IMR-90 (cell line): ENCODE data around the gene DCHS1. TPM values are rescaled to one million over a fixed set of nuclear protein-coding genes. Genes with fewer than 3 reads are reported as not detected.

Experiments used
- ATAC-seq: fragments of 200-7000 bp; cut with Tn5 transposase; 2 replicates; pipeline ENCODE4 v1.9.1; 2020; ENCODE audit warnings: low read depth, mild to moderate bottlenecking, moderate library complexity
- BruUV-seq: library from RNA; stranded (reverse); fragments of 400-500 nt; replicated peaks from 2 replicates; lab custom pipeline; 2021; lab: Mats Ljungman, UMichigan
- CTCF ChIA-PET: fragments of 300-600 bp; formaldehyde crosslinking; extraction: SDS; loops from one replicate; lab custom pipeline; 2021; ENCODE audit warnings: antibody characterized with exemption; lab: Yijun Ruan, JAX
- POLR2A ChIA-PET: fragments of 300-600 bp; sonication (Branson Sonifier 250); formaldehyde crosslinking; loops from one replicate; lab custom pipeline; 2022; ENCODE audit warnings: antibody characterized with exemption; ENCODE audit not compliant: unreplicated experiment; lab: Charles Lee
- DNase-seq: peaks from one replicate; pipeline ENCODE4 v3.0.0; 2013
- H2AFZ ChIP-seq: replicated peaks from 2 replicates; pipeline ENCODE3; 2013; ENCODE audit warnings: low read length, mild to moderate bottlenecking; ENCODE audit not compliant: poor library complexity
- H2AK5ac ChIP-seq: 2 replicates; pipeline ENCODE4 v1.6.1; 2013; ENCODE audit warnings: low read depth, low read length, inconsistent platforms
- H2AK9ac ChIP-seq: replicated peaks from 2 replicates; pipeline ENCODE3; 2013; ENCODE audit warnings: mild to moderate bottlenecking, low read depth, low read length, moderate library complexity; ENCODE audit not compliant: poor library complexity
- H2BK120ac ChIP-seq: 2 replicates; pipeline ENCODE4 v1.6.1; 2013; ENCODE audit warnings: low read depth, low read length, inconsistent platforms
- H2BK15ac ChIP-seq: 3 replicates; pipeline ENCODE4 v1.6.1; 2013; ENCODE audit warnings: low read depth, low read length, inconsistent platforms
- H2BK20ac ChIP-seq: 2 replicates; pipeline ENCODE4 v1.6.1; 2013; ENCODE audit warnings: low read depth, mild to moderate bottlenecking, inconsistent platforms, low read length, moderate library complexity
- H2BK5ac ChIP-seq: 2 replicates; pipeline ENCODE4 v1.6.1; 2013; ENCODE audit warnings: mild to moderate bottlenecking, low read depth, low read length, inconsistent platforms; ENCODE audit not compliant: poor library complexity, severe bottlenecking
- H3K14ac ChIP-seq: replicated peaks from 2 replicates; pipeline ENCODE4 v1.6.1; 2013; ENCODE audit warnings: low read depth, low read length, inconsistent platforms
- H3K18ac ChIP-seq: 2 replicates; pipeline ENCODE4 v1.6.1; 2013; ENCODE audit warnings: low read depth, low read length, control low read depth
- H3K23ac ChIP-seq: 2 replicates; pipeline ENCODE4 v1.6.1; 2013; ENCODE audit warnings: low read depth, low read length, inconsistent platforms
- H3K27ac ChIP-seq: 2 replicates; pipeline ENCODE4 v1.5.1; 2013; ENCODE audit warnings: mild to moderate bottlenecking, control low read depth, low read length; ENCODE audit not compliant: insufficient read depth
- H3K27me3 ChIP-seq: 2 replicates; pipeline ENCODE4 v1.6.1; 2013; ENCODE audit warnings: low read length; ENCODE audit not compliant: control insufficient read depth, insufficient read depth
- H3K36me3 ChIP-seq: 2 replicates; pipeline ENCODE4 v1.6.1; 2013; ENCODE audit warnings: low read length, mixed read lengths; ENCODE audit not compliant: control insufficient read depth, insufficient read depth
- H3K4ac ChIP-seq: 2 replicates; pipeline ENCODE4 v1.6.1; 2013; ENCODE audit warnings: low read depth, low read length, inconsistent platforms
- H3K4me1 ChIP-seq: 2 replicates; pipeline ENCODE4 v1.6.1; 2013; ENCODE audit warnings: low read length, mixed read lengths; ENCODE audit not compliant: control insufficient read depth, insufficient read depth
- H3K4me2 ChIP-seq: 2 replicates; pipeline ENCODE4 v1.6.1; 2013; ENCODE audit warnings: low read depth, mild to moderate bottlenecking, control low read depth, low read length, moderate library complexity
- H3K4me3 ChIP-seq: 2 replicates; pipeline ENCODE4 v1.5.1; 2013; ENCODE audit warnings: low read depth, mild to moderate bottlenecking, control low read depth, low read length, moderate library complexity; ENCODE audit not compliant: insufficient read depth
- H3K56ac ChIP-seq: 2 replicates; pipeline ENCODE4 v1.6.1; 2013; ENCODE audit warnings: low read length, inconsistent platforms; ENCODE audit not compliant: insufficient read depth; ENCODE audit errors: extremely low read depth
- H3K79me1 ChIP-seq, 2 experiments: 2 replicates each; pipeline ENCODE4 v1.6.1; 2013; ENCODE audit warnings: low read length in 2 of 2, inconsistent platforms in 1 of 2, low read depth in 1 of 2
- H3K9ac ChIP-seq: 2 replicates; pipeline ENCODE4 v1.6.1; 2013; ENCODE audit warnings: low read depth, low read length, control low read depth
- H3K9me1 ChIP-seq: 2 replicates; pipeline ENCODE4 v1.6.1; 2013; ENCODE audit warnings: low read length, inconsistent platforms; ENCODE audit not compliant: insufficient read depth
- H3K9me3 ChIP-seq: 2 replicates; pipeline ENCODE4 v1.6.1; 2013; ENCODE audit warnings: low read length; ENCODE audit not compliant: control insufficient read depth, insufficient read depth
- H4K20me1 ChIP-seq: 2 replicates; pipeline ENCODE4 v1.6.1; 2013; ENCODE audit warnings: low read length, inconsistent platforms; ENCODE audit not compliant: insufficient read depth
- H4K5ac ChIP-seq: 2 replicates; pipeline ENCODE4 v1.6.1; 2013; ENCODE audit warnings: mild to moderate bottlenecking, low read depth, low read length, control low read depth
- H4K8ac ChIP-seq, 2 experiments: 2 replicates each; pipeline ENCODE4 v1.6.1; 2013; ENCODE audit warnings: low read depth in 2 of 2, low read length in 2 of 2, control low read depth in 1 of 2, inconsistent platforms in 1 of 2
- H4K91ac ChIP-seq: 2 replicates; pipeline ENCODE4 v1.6.1; 2013; ENCODE audit warnings: low read depth, low read length, inconsistent platforms; ENCODE audit not compliant: insufficient read depth
- CHD1 ChIP-seq: IDR thresholded peaks from 2 replicates; pipeline ENCODE4 v1.6.1; 2012; ENCODE audit warnings: low read depth, low read length, improper control_type of control experiment
- ELK1 ChIP-seq: fragments of 150-350 bp; IDR thresholded peaks from 2 replicates; pipeline ENCODE4 v1.6.1; 2016; ENCODE audit warnings: low read depth, mild to moderate bottlenecking, low read length, moderate library complexity, borderline replicate concordance
- FOS ChIP-seq: fragments of 150-350 bp; IDR thresholded peaks from 2 replicates; pipeline ENCODE4 v1.6.1; 2016; ENCODE audit warnings: low read depth, low read length
- MAFK ChIP-seq: IDR thresholded peaks from 2 replicates; pipeline ENCODE4 v1.6.1; 2012; ENCODE audit warnings: low read depth, low read length, improper control_type of control experiment
- MAZ ChIP-seq: IDR thresholded peaks from 2 replicates; pipeline ENCODE4 v1.6.1; 2012; ENCODE audit warnings: low read depth, mild to moderate bottlenecking, low read length, improper control_type of control experiment, moderate library complexity, borderline replicate concordance
- NFE2L2 ChIP-seq: fragments of 150-350 bp; IDR thresholded peaks from 2 replicates; pipeline ENCODE4 v1.6.1; 2016; ENCODE audit warnings: low read depth, mild to moderate bottlenecking, low read length
- POLR2A ChIP-seq: IDR thresholded peaks from 2 replicates; pipeline ENCODE4 v1.6.1; 2012; ENCODE audit warnings: mild to moderate bottlenecking, low read depth, low read length
- RAD21 ChIP-seq: IDR thresholded peaks from 2 replicates; pipeline ENCODE4 v1.6.1; 2012; ENCODE audit warnings: low read length, improper control_type of control experiment
- RFX5 ChIP-seq: IDR thresholded peaks from 2 replicates; pipeline ENCODE4 v1.8.0; 2012; ENCODE audit warnings: low read depth, mild to moderate bottlenecking, low read length, moderate library complexity
- SMC3 ChIP-seq: fragments of 150-350 bp; IDR thresholded peaks from 2 replicates; pipeline ENCODE4 v1.6.1; 2016; ENCODE audit warnings: low read depth, mild to moderate bottlenecking, antibody characterized with exemption, low read length, moderate library complexity
- USF2 ChIP-seq: fragments of 150-350 bp; IDR thresholded peaks from 2 replicates; pipeline ENCODE4 v1.6.1; 2017; ENCODE audit warnings: mild to moderate bottlenecking, antibody characterized with exemption, low read length, low read depth
- WGBS, 2 experiments: methylation state at CpG; one replicate each; pipeline versions ENCODE4 v1.1.5 to v1.1.7; 2013; ENCODE audit warnings: missing lambda C conversion rate in 2 of 2; ENCODE audit not compliant: insufficient read length in 1 of 2; ENCODE audit errors: extremely low coverage in 2 of 2; 5-methylcytosine and 5-hydroxymethylcytosine counted together
- dilution Hi-C: fragments of 300-500 bp; cut with HindIII; formaldehyde crosslinking; loops from one replicate; pipeline ENCODE4 v1.14.3; 2018; ENCODE audit warnings: low sequenced_read_pairs; ENCODE audit not compliant: unreplicated experiment
- in situ Hi-C: fragments of 300-500 bp; cut with MboI; formaldehyde crosslinking; loops from 3 replicates; pipeline ENCODE4 v1.14.3; 2019; ENCODE audit warnings: low sequenced_read_pairs, inconsistent platforms, mixed read lengths
- intact Hi-C: fragments of 100-400 bp; cut with micrococcal nuclease; formaldehyde crosslinking; loops from 2 replicates; pipeline ENCODE4 v1.10.0; 2022
- polyA plus RNA-seq, 3 experiments: library from polyadenylated mRNA; depleted of rRNA; stranded (reverse); fragments of >200 nt; gene quantifications; 2 replicates each; pipeline ENCODE4 v1.2.3, GENCODE V29; 2012; ENCODE audit warnings: low replicate concordance in 1 of 3
- total RNA-seq: library from RNA; depleted of rRNA; stranded (reverse); fragments of >200 nt; gene quantifications from 2 replicates; pipeline ENCODE4 v1.2.3, GENCODE V29; 2012

Gene DCHS1
- total and polyA plus RNA-seq, 2 of the 4 experiments (the other 2 are of a cell fraction): 1.4 to 3.3 TPM

- CTCF ChIA-PET: no interaction called here
- Histone ChIP-seq H2BK5ac (no peak overlapping the region), H3K18ac (no peak overlapping the region), H3K4me1 (no peaks in the 10 kb centered on the region), H3K27ac (no peak overlapping the region), H4K8ac (no peak overlapping the region), H3K36me3 (peaks cover 66% of the 10 kb centered on the region), H3K9ac (no peak overlapping the region), H3K79me1 (no peaks in the 10 kb centered on the region), H3K4ac (no peak overlapping the region), H3K56ac (no peak overlapping the region), H4K20me1 (no peaks in the 10 kb centered on the region), H3K9me1 (no peaks in the 10 kb centered on the region), H3K14ac (no peak overlapping the region), H4K5ac (no peak overlapping the region), H2AK9ac (no peak overlapping the region), H3K9me3 (no peaks in the 10 kb centered on the region), H2BK20ac (no peak overlapping the region), H4K91ac (no peak overlapping the region), H2AFZ (no peak overlapping the region), H3K4me2 (no peak overlapping the region), H2BK120ac (no peak overlapping the region), H3K4me3 (no peak overlapping the region), H2BK15ac (no peak overlapping the region), H3K23ac (no peak overlapping the region), H3K27me3 (no peaks in the 10 kb centered on the region), H2AK5ac (no peak overlapping the region)
- intact Hi-C loops: no loop called here
- whole genome bisulfite sequencing, 2 experiments: 90% methylated on average over 11 of the region's 19 CpGs; no CpG with 5 or more reads in 1 of the 2 experiments
- ATAC-seq (no peak), DNase-seq (no peak)
- no TSS peak for BruUV-seq
- TF ChIP-seq NFE2L2: no peak
- TF ChIP-seq SMC3: no peak
- TF ChIP-seq RAD21: no peak
- no peak for TF ChIP-seq POLR2A
- TF ChIP-seq USF2: no peak
- TF ChIP-seq CHD1: no peak
- TF ChIP-seq MAZ: no peak
- TF ChIP-seq MAFK: no peak
- TF ChIP-seq RFX5: no peak
- TF ChIP-seq FOS: no peak
- no peak for TF ChIP-seq ELK1
- dilution Hi-C loops: no loop called here
- in situ Hi-C loops: no loop called here
- POLR2A ChIA-PET: interaction anchor here (0.5 kb wide), 1 partner anchor 15 kb away, joined by 3 read pairs; the partner anchor contains the start of gene TAF10
Observed at GRCh38 chr11:6626971-6627761, 28.4 kb downstream of the DCHS1 start.
